CD14-positive monocyte (primary cell): ENCODE measurements around the gene SQSTM1. TPM values are rescaled to one million over a fixed set of nuclear protein-coding genes. Genes with fewer than 3 reads are reported as not detected.
A peak's percentile ranks its signal among the peaks of the same experiment; 100 is the strongest.

Experiments
- DNase-seq, 3 donors: peaks; one replicate each; pipeline ENCODE4 v3.0.0-alpha.2; 2011 to 2022
- H2AFZ ChIP-seq: 2 replicates; pipeline ENCODE4 v1.6.0; 2012; ENCODE audit warnings: mild to moderate bottlenecking, low read depth, low read length, inconsistent platforms; ENCODE audit not compliant: insufficient read depth, poor library complexity, severe bottlenecking
- H3K27ac ChIP-seq, 2 donors: 1 replicate in 1 of 2; 2 replicates in 1 of 2; pipeline ENCODE4 v1.5.1; 2012 to 2013; ENCODE audit warnings: low read length in 2 of 2, control low read depth in 1 of 2, inconsistent platforms in 1 of 2, low read depth in 1 of 2, mild to moderate bottlenecking in 1 of 2
- H3K27me3 ChIP-seq, 2 donors: one replicate each; pipeline versions ENCODE4 v1.6.0 to v1.6.1; 2011 to 2013; ENCODE audit warnings: low read length in 2 of 2; ENCODE audit not compliant: control insufficient read depth in 2 of 2, insufficient read depth in 2 of 2
- H3K36me3 ChIP-seq, 2 donors: replicated peaks in 1 of 2; 1 replicate in 1 of 2; 2 replicates in 1 of 2; pipeline versions ENCODE4 v1.5.1 to v1.6.1; 2012 to 2013; ENCODE audit warnings: low read length in 2 of 2, control low read depth in 1 of 2, inconsistent platforms in 1 of 2, mild to moderate bottlenecking in 1 of 2; ENCODE audit not compliant: insufficient read depth in 2 of 2, control insufficient read depth in 1 of 2
- H3K4me1 ChIP-seq, 2 donors: 1 replicate in 1 of 2; 2 replicates in 1 of 2; pipeline versions ENCODE4 v1.5.1 to v1.6.1; 2012 to 2013; ENCODE audit warnings: low read length in 2 of 2, control low read depth in 1 of 2, inconsistent platforms in 1 of 2, mild to moderate bottlenecking in 1 of 2, moderate library complexity in 1 of 2; ENCODE audit not compliant: insufficient read depth in 2 of 2, control insufficient read depth in 1 of 2
- H3K4me2 ChIP-seq: replicated peaks from 2 replicates; pipeline ENCODE3; 2012; ENCODE audit warnings: low read length, moderate library complexity, mild to moderate bottlenecking; ENCODE audit not compliant: poor library complexity, severe bottlenecking; ENCODE audit errors: extremely low read depth
- H3K4me3 ChIP-seq, 3 experiments: fragments of 200-600 bp in 1 of 3; sonication (generic) in 1 of 3; replicated peaks in 1 of 3; 1 replicate in 2 of 3; 2 replicates in 1 of 3; pipeline ENCODE4 v1.5.1; 2011 to 2013; ENCODE audit warnings: low read length in 3 of 3, mild to moderate bottlenecking in 3 of 3, control low read depth in 2 of 3, low read depth in 2 of 3, inconsistent platforms in 1 of 3, moderate library complexity in 1 of 3
- H3K79me2 ChIP-seq: 2 replicates; pipeline ENCODE4 v1.6.0; 2012; ENCODE audit warnings: mild to moderate bottlenecking, control low read depth, inconsistent platforms, low read length, moderate library complexity; ENCODE audit not compliant: insufficient read depth
- H3K9ac ChIP-seq: 2 replicates; pipeline ENCODE4 v1.6.0; 2017; ENCODE audit warnings: low read length, mild to moderate bottlenecking; ENCODE audit not compliant: insufficient read depth, poor library complexity, severe bottlenecking
- H3K9me3 ChIP-seq, 2 donors: replicated peaks in 1 of 2; 1 replicate in 1 of 2; 2 replicates in 1 of 2; pipeline versions ENCODE4 v1.5.1 to v1.6.1; 2012 to 2013; ENCODE audit warnings: low read length in 2 of 2, control low read depth in 1 of 2; ENCODE audit not compliant: control insufficient read depth in 1 of 2, insufficient read depth in 1 of 2
- H4K20me1 ChIP-seq: 2 replicates; pipeline ENCODE4 v1.6.0; 2012; ENCODE audit warnings: mild to moderate bottlenecking, low read length, control low read depth, moderate library complexity; ENCODE audit not compliant: insufficient read depth
- H3K27ac Mint-ChIP-seq, 7 donors: one replicate each; pipeline ENCODE4 v1.8.0; 2020; ENCODE audit warnings: mild to moderate bottlenecking in 7 of 7, mixed read lengths in 7 of 7, moderate library complexity in 6 of 7, inconsistent platforms in 2 of 7
- H3K27me3 Mint-ChIP-seq, 3 donors: one replicate each; pipeline ENCODE4 v1.8.0; 2021 to 2022; ENCODE audit warnings: low read depth in 3 of 3, mild to moderate bottlenecking in 3 of 3, mixed read lengths in 3 of 3, moderate library complexity in 3 of 3, inconsistent platforms in 1 of 3
- H3K36me3 Mint-ChIP-seq, 2 donors: one replicate each; pipeline ENCODE4 v1.8.0; 2020; ENCODE audit warnings: mixed read lengths in 2 of 2, inconsistent platforms in 1 of 2, mild to moderate bottlenecking in 1 of 2
- H3K4me1 Mint-ChIP-seq: one replicate; pipeline ENCODE4 v1.8.0; 2020; ENCODE audit warnings: mild to moderate bottlenecking, mixed read lengths
- H3K4me3 Mint-ChIP-seq, 2 donors: one replicate each; pipeline ENCODE4 v1.8.0; 2020; ENCODE audit warnings: mild to moderate bottlenecking in 2 of 2, mixed read lengths in 2 of 2, moderate library complexity in 1 of 2
- H3K9me3 Mint-ChIP-seq, 7 donors: one replicate each; pipeline ENCODE4 v1.8.0; 2020 to 2022; ENCODE audit warnings: mixed read lengths in 7 of 7, mild to moderate bottlenecking in 6 of 7, moderate library complexity in 6 of 7, inconsistent platforms in 2 of 7
- WGBS: methylation state at CpG from one replicate; pipeline ENCODE4 v1.1.5; 2013; ENCODE audit warnings: missing lambda C conversion rate; ENCODE audit not compliant: insufficient coverage; 5-methylcytosine and 5-hydroxymethylcytosine counted together
- intact Hi-C, 2 donors: fragments of 100-400 bp; cut with micrococcal nuclease; formaldehyde crosslinking; loops; one replicate each; pipeline versions ENCODE4 v1.15.0 to v1.15.1; 2023
- polyA plus RNA-seq, 3 donors: library from polyadenylated mRNA; depleted of rRNA in 1 of 3; unstranded in 2 of 3; stranded (reverse) in 1 of 3; fragments of 300-500 nt in 2 of 3; fragments of >200 nt in 1 of 3; fragmentation: Illumina TruSeq in 2 of 3; gene quantifications; 1 replicate in 2 of 3; 2 replicates in 1 of 3; pipeline ENCODE4 v1.2.3, GENCODE V29; 2012 to 2021
- TF ChIP-seq, protein P1 (sequence below): fragments of 200-600 bp; IDR thresholded peaks from one replicate; pipeline ENCODE4 v1.8.0; 2022; ENCODE audit warnings: antibody characterized with exemption, mild to moderate bottlenecking

Gene SQSTM1
- polyA plus RNA-seq, 3 donors: 182 to 312 (median 275) TPM

DNA sequence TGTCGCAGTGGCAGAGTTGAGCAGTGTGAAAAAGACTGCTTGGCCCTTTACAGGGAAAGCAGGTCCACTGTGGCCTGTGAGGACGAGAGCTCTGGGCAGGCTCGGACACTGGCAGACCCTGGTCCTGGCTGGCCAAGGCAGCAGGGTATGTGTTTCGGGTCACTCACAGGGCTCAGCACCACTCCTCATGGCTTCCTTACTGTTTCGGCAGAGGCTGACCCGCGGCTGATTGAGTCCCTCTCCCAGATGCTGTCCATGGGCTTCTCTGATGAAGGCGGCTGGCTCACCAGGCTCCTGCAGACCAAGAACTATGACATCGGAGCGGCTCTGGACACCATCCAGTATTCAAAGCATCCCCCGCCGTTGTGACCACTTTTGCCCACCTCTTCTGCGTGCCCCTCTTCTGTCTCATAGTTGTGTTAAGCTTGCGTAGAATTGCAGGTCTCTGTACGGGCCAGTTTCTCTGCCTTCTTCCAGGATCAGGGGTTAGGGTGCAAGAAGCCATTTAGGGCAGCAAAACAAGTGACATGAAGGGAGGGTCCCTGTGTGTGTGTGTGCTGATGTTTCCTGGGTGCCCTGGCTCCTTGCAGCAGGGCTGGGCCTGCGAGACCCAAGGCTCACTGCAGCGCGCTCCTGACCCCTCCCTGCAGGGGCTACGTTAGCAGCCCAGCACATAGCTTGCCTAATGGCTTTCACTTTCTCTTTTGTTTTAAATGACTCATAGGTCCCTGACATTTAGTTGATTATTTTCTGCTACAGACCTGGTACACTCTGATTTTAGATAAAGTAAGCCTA lies 15.7 kb downstream of the SQSTM1 start:
- H3K9ac ChIP-seq: no peak overlapping the region
- Mint-ChIP-seq H3K27me3 (peaks cover 0 to 2% (median 0%) of the 10 kb centered on the region in 3 donors), H3K27ac (peak overlapping the region; percentile 53 to 81 (median 69)), H3K4me3 (no peak overlapping the region), H3K36me3 (peaks cover 60 to 77% of the 10 kb centered on the region in 2 donors), H3K9me3 (no peaks in the 10 kb centered on the region), H3K4me1 (peaks cover 13% of the 10 kb centered on the region)
- no peak overlapping the region for H3K4me3 ChIP-seq
- H3K4me2 ChIP-seq: no peak overlapping the region
- TF ChIP-seq, protein P1, sequence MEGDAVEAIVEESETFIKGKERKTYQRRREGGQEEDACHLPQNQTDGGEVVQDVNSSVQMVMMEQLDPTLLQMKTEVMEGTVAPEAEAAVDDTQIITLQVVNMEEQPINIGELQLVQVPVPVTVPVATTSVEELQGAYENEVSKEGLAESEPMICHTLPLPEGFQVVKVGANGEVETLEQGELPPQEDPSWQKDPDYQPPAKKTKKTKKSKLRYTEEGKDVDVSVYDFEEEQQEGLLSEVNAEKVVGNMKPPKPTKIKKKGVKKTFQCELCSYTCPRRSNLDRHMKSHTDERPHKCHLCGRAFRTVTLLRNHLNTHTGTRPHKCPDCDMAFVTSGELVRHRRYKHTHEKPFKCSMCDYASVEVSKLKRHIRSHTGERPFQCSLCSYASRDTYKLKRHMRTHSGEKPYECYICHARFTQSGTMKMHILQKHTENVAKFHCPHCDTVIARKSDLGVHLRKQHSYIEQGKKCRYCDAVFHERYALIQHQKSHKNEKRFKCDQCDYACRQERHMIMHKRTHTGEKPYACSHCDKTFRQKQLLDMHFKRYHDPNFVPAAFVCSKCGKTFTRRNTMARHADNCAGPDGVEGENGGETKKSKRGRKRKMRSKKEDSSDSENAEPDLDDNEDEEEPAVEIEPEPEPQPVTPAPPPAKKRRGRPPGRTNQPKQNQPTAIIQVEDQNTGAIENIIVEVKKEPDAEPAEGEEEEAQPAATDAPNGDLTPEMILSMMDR: no peak
- peak overlapping the region in 1 of 2 donors; percentile 43 for H3K27ac ChIP-seq
- H2AFZ ChIP-seq: no peak overlapping the region
- intact Hi-C loops: loop anchor here (5.0 kb wide), 1 partner anchor 34 kb away; no protein-coding TSS in a partner anchor
- H3K27me3 ChIP-seq: no peaks in the 10 kb centered on the region
- H3K9me3 ChIP-seq: no peaks in the 10 kb centered on the region
- H4K20me1 ChIP-seq: peaks cover 66% of the 10 kb centered on the region
- 96% methylated on average over 17 of the region's 19 CpGs for WGBS
- peaks cover 9% of the 10 kb centered on the region for H3K79me2 ChIP-seq
- peaks cover 62 to 64% of the 10 kb centered on the region in 2 donors for H3K36me3 ChIP-seq
- peaks cover 0 to 9% of the 10 kb centered on the region in 2 donors for H3K4me1 ChIP-seq
- peak; percentile 57 to 62 (median 57) for DNase-seq

DNA sequence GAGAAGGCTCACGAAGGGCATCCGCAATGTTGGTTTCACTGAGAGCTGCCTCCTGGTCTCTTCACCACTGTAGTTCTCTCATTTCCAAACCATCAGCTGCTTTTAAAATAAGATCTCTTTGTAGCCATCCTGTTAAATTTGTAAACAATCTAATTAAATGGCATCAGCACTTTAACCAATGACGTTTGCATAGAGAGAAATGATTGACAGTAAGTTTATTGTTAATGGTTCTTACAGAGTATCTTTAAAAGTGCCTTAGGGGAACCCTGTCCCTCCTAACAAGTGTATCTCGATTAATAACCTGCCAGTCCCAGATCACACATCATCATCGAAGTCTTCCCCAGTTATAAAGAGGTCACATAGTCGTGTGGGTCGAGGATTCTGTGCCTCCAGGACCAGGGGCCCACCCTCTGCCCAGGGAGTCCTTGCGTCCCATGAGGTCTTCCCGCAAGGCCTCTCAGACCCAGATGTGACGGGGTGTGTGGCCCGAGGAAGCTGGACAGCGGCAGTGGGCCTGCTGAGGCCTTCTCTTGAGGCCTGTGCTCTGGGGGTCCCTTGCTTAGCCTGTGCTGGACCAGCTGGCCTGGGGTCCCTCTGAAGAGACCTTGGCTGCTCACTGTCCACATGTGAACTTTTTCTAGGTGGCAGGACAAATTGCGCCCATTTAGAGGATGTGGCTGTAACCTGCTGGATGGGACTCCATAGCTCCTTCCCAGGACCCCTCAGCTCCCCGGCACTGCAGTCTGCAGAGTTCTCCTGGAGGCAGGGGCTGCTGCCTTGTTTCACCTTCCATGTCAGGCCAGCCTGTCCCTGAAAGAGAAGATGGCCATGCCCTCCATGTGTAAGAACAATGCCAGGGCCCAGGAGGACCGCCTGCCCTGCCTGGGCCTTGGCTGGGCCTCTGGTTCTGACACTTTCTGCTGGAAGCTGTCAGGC lies 16.6 kb downstream of the SQSTM1 start:
- intact Hi-C loops: loop anchor here (5.0 kb wide), 1 partner anchor 35 kb away; no protein-coding TSS in a partner anchor
- H3K36me3 Mint-ChIP-seq: peaks cover 50 to 70% of the 10 kb centered on the region in 2 donors
- H3K4me1 Mint-ChIP-seq: peaks cover 13% of the 10 kb centered on the region
- H3K27ac ChIP-seq: peak overlapping the region; percentile 11 to 43
- 96% methylated on average over 8 of the region's 15 CpGs for WGBS
- H3K4me3 ChIP-seq: no peak overlapping the region
- H3K9ac ChIP-seq: no peak overlapping the region
- H3K27me3 ChIP-seq: no peaks in the 10 kb centered on the region
- peaks cover 57% of the 10 kb centered on the region for H4K20me1 ChIP-seq
- H3K79me2 ChIP-seq: peaks cover 9% of the 10 kb centered on the region
- no peak overlapping the region for H2AFZ ChIP-seq
- peaks cover 53 to 55% of the 10 kb centered on the region in 2 donors for H3K36me3 ChIP-seq
- no peaks in the 10 kb centered on the region for H3K9me3 Mint-ChIP-seq
- H3K4me3 Mint-ChIP-seq: no peak overlapping the region
- DNase-seq: no peak
- peaks cover 0 to 9% of the 10 kb centered on the region in 2 donors for H3K4me1 ChIP-seq
- H3K27me3 Mint-ChIP-seq: peaks cover 0 to 2% (median 0%) of the 10 kb centered on the region in 3 donors
- H3K27ac Mint-ChIP-seq: peak overlapping the region; percentile 40 to 77 (median 66)
- no peaks in the 10 kb centered on the region for H3K9me3 ChIP-seq
- TF ChIP-seq, protein P1: no peak
- no peak overlapping the region for H3K4me2 ChIP-seq
